Endothelial cell (in vitro differentiated cells): Measurements from ENCODE around the gene KLC1. TPM values are rescaled to one million over a fixed set of nuclear protein-coding genes. Genes with fewer than 3 reads are reported as not detected.

Experiments
- DNase-seq: peaks from one replicate; pipeline ENCODE4 v3.0.0; 2021; ENCODE audit warnings: low spot score
- H3K27ac Mint-ChIP-seq: one replicate; pipeline ENCODE4 v1.8.0; 2021; ENCODE audit warnings: mixed read lengths, inconsistent platforms; ENCODE audit not compliant: unreplicated experiment
- H3K27me3 Mint-ChIP-seq: one replicate; pipeline ENCODE4 v1.8.0; 2021; ENCODE audit warnings: mild to moderate bottlenecking, moderate library complexity, mixed read lengths, inconsistent platforms; ENCODE audit not compliant: unreplicated experiment
- H3K36me3 Mint-ChIP-seq: one replicate; pipeline ENCODE4 v1.8.0; 2021; ENCODE audit warnings: mild to moderate bottlenecking, low read depth, mixed read lengths, inconsistent platforms; ENCODE audit not compliant: unreplicated experiment
- H3K4me1 Mint-ChIP-seq: one replicate; pipeline ENCODE4 v1.8.0; 2021; ENCODE audit warnings: mild to moderate bottlenecking, mixed read lengths, inconsistent platforms; ENCODE audit not compliant: unreplicated experiment
- H3K4me3 Mint-ChIP-seq: one replicate; pipeline ENCODE4 v1.8.0; 2021; ENCODE audit warnings: mild to moderate bottlenecking, mixed read lengths, inconsistent platforms; ENCODE audit not compliant: unreplicated experiment
- H3K9me3 Mint-ChIP-seq: one replicate; pipeline ENCODE4 v1.8.0; 2021; ENCODE audit warnings: mixed read lengths, inconsistent platforms; ENCODE audit not compliant: unreplicated experiment
- long read RNA-seq: library from polyadenylated mRNA; unstranded; transcript quantifications from one replicate; pipeline ENCODE4 v2.0.0, GENCODE V29; 2020; ENCODE audit not compliant: unreplicated experiment
- total RNA-seq: library from RNA; stranded (reverse); fragmentation: NEBNext Ultra II Directional; extraction: Animal tissue kit (Norgen Biotek cat#: 25700); gene quantifications from one replicate; pipeline ENCODE4 v1.2.1, GENCODE V29; 2021; ENCODE audit not compliant: unreplicated experiment
- TF ChIP-seq, protein P1 (sequence below): fragments of 200-600 bp; sonication (generic); IDR thresholded peaks from one replicate; pipeline ENCODE4 v1.5.0; 2021; ENCODE audit warnings: antibody characterized with exemption; ENCODE audit not compliant: unreplicated experiment

The KLC1 gene
- 220 TPM for total RNA-seq
- long read RNA-seq, full-length matches to known transcripts, result 25 of 47 reads
- long read RNA-seq, partial matches to known transcripts, result 4 of 47 reads
- long read RNA-seq, other reads (novel, unspliced or antisense), result 18 of 47 reads

DNA sequence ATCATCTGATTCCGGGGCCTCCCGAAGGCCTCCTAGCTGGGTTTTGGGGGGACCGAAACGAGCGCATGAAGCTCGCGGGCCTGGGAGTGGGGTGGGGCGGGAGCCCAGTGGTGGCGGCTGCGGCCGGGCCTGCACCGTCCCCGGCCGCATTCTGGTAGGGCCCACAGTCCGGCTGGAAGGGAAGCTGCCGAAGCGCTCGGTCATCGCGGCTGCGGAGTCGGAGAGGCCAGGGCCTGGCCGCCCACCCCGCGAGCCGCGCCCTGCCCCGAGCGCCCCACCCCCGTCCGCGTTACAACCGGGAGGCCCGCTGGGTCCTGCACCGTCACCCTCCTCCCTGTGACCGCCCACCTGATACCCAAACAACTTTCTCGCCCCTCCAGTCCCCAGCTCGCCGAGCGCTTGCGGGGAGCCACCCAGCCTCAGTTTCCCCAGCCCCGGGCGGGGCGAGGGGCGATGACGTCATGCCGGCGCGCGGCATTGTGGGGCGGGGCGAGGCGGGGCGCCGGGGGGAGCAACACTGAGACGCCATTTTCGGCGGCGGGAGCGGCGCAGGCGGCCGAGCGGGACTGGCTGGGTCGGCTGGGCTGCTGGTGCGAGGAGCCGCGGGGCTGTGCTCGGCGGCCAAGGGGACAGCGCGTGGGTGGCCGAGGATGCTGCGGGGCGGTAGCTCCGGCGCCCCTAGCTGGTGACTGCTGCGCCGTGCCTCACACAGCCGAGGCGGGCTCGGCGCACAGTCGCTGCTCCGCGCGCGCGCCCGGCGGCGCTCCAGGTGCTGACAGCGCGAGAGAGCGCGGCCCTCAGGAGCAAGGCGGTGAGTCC, at the start of gene KLC1:
TSS of gene KLC1 (plus strand) at position 528 of the 819 bp plus-strand sequence. CDS start 25,354 bp downstream, outside the sequence.
- Mint-ChIP-seq H3K27me3 (peaks cover 11% of the 10 kb centered on the region), H3K4me3 (peak within 1 kb of the TSS; percentile 93), H3K36me3 (no peaks in the 10 kb centered on the region), H3K9me3 (no peaks in the 10 kb centered on the region), H3K4me1 (peaks cover 8% of the 10 kb centered on the region), H3K27ac (peak within 1 kb of the TSS; percentile 84)
- peak; percentile 81 for DNase-seq
- TF ChIP-seq, protein P1, sequence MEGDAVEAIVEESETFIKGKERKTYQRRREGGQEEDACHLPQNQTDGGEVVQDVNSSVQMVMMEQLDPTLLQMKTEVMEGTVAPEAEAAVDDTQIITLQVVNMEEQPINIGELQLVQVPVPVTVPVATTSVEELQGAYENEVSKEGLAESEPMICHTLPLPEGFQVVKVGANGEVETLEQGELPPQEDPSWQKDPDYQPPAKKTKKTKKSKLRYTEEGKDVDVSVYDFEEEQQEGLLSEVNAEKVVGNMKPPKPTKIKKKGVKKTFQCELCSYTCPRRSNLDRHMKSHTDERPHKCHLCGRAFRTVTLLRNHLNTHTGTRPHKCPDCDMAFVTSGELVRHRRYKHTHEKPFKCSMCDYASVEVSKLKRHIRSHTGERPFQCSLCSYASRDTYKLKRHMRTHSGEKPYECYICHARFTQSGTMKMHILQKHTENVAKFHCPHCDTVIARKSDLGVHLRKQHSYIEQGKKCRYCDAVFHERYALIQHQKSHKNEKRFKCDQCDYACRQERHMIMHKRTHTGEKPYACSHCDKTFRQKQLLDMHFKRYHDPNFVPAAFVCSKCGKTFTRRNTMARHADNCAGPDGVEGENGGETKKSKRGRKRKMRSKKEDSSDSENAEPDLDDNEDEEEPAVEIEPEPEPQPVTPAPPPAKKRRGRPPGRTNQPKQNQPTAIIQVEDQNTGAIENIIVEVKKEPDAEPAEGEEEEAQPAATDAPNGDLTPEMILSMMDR, result no peak

- Mint-ChIP-seq H3K36me3 (peaks cover 25% of the 10 kb centered on the region), H3K4me3 (no peak overlapping the region), H3K27ac (no peak overlapping the region), H3K4me1 (no peaks in the 10 kb centered on the region), H3K9me3 (no peaks in the 10 kb centered on the region), H3K27me3 (peaks cover 4% of the 10 kb centered on the region)
- no peak for DNase-seq
- TF ChIP-seq, protein P1, result no peak
Measured at GRCh38 chr14:103581206-103581605, 47.8 kb upstream of the KLC1 start.

- TF ChIP-seq, protein P1, result no peak
- no peak overlapping the region for H3K4me3 Mint-ChIP-seq
- no peak for DNase-seq
- no peak overlapping the region for H3K27ac Mint-ChIP-seq
- no peaks in the 10 kb centered on the region for H3K9me3 Mint-ChIP-seq
- peaks cover 1% of the 10 kb centered on the region for H3K27me3 Mint-ChIP-seq
- peaks cover 28% of the 10 kb centered on the region for H3K36me3 Mint-ChIP-seq
- H3K4me1 Mint-ChIP-seq, result no peaks in the 10 kb centered on the region
Measured at GRCh38 chr14:103581954-103582703, 46.9 kb upstream of the KLC1 start.

GRCh38 chr14:103584326-103584915, 44.6 kb upstream of the KLC1 start:
- no peak overlapping the region for H3K4me3 Mint-ChIP-seq
- H3K36me3 Mint-ChIP-seq, result peaks cover 20% of the 10 kb centered on the region
- TF ChIP-seq, protein P1, result no peak
- H3K4me1 Mint-ChIP-seq, result no peaks in the 10 kb centered on the region
- no peaks in the 10 kb centered on the region for H3K9me3 Mint-ChIP-seq
- peaks cover 1% of the 10 kb centered on the region for H3K27me3 Mint-ChIP-seq
- DNase-seq, result no peak
- no peak overlapping the region for H3K27ac Mint-ChIP-seq
